Bladder microvascular endothelial cell (primary cell): ENCODE measurements around the gene TTC5. TPM values are rescaled to one million over a fixed set of nuclear protein-coding genes. Genes with fewer than 3 reads are reported as not detected.

Experiments used
- total RNA-seq: library from RNA; depleted of rRNA; stranded (reverse); fragments of >200 nt; gene quantifications from 2 replicates; pipeline ENCODE4 v1.2.3, GENCODE V29; 2014

TTC5 gene, protein sequence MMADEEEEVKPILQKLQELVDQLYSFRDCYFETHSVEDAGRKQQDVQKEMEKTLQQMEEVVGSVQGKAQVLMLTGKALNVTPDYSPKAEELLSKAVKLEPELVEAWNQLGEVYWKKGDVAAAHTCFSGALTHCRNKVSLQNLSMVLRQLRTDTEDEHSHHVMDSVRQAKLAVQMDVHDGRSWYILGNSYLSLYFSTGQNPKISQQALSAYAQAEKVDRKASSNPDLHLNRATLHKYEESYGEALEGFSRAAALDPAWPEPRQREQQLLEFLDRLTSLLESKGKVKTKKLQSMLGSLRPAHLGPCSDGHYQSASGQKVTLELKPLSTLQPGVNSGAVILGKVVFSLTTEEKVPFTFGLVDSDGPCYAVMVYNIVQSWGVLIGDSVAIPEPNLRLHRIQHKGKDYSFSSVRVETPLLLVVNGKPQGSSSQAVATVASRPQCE
- 15.1 and 38.6 TPM in 2 replicates for total RNA-seq

DNA sequence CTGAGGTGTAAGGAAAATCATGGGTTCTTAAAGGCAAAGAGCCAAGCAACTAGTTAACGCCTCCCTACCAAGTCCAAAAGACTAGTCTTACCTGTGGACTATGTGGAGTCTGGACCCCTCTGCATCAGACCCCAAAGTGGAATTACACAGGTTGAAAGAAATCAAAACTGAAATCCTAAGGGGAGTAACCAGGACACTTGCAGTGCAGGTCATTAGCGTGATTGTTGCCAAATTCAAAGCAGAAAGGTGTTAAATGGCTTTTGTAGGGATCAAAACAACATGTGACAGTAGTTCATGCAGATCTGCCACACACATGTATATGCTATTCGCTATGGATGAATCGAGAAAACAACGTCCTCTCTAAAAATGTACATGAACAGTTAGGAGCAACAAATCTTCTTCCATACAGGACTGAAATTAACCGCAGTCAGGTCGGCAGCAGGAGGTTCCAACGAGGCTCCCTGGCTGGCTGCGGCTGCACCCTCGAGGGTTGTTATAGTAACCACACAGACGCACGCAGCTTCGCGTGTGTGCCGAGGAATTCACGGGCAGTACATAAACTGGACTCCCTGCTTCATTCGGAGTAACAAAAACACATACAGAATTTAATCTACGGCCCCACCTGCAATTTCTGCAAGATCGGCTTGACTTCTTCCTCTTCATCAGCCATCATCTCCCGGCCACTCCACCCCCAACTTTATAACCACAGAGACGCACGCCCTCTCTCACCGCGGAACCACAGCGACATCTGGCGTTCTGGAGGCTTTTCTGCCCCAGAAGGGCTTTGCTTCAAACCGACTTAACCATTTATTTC is at the start of gene TTC5:
TSS of gene TTC5 (minus strand) at position 687 of the 814 bp plus-strand sequence. CDS start at position 673, 14 bp downstream.

DNA sequence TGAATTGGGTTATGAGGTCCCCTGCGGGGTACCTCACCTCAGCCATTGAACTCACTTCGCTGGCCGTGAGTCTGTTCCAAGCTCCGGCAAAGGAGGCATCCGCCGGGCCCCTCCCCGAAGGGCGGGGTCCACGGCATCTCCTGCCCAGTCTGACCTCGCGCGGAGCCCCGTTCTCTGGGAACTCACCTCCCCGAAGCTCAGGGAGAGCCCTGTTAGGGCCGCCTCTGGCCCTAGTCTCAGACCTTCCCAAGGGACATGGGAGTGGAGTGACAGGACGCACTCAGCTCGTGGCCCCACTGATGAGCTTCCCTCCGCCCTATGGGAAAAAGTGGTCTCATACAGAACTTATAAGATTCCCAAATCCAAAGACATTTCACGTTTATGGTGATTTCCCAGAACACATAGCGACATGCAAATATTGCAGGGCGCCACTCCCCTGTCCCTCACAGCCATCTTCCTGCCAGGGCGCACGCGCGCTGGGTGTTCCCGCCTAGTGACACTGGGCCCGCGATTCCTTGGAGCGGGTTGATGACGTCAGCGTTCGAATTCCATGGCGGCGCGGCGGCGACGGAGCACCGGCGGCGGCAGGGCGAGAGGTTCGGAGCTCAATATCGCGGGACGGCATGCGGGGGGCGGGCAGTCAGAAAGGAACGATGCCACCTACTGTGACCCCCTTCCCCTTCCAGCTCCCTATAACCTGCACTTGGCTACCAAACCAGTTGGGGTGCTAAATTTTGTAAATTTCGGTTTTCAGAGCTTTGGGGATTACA is 37.5 kb upstream of the TTC5 start, which contains the start of gene PARP2:
TSS of gene PARP2 (plus strand) at position 544 of the 770 bp plus-strand sequence. CDS start at position 551, 7 bp downstream.

DNA sequence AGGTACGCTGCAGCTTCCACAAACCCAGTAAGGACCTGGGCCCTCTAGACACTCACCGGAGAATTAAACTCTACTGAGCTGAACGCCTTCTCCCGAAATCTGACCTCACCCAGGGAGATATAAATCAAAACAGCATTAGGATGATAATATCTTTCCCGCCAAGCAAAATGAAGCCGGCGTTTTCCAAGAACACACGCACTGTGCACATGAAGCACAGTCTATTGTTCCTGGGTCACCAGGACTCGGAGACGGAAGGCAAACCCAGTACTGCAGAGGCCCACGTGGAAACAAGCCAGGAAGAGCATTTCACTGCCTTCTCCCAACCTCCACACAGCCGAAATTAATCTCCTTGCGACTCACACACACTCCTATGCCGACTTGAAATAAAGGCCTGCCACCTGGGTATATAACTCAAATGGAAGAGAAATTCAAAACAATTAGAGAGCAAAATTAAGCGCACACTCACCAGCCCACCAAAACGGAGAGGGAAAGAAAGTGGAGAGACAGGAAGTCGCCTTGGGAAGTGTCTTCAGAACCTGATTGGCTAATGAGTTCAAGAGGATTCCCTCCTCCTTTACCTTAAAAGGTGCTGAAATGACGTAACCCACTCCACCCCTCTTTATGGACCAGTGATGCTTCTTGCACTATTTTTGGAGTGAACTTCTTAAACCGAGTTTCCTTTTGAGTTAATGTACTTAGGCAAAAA is 27.2 kb upstream of the TTC5 start, which contains the start of gene CCNB1IP1:
TSS of gene CCNB1IP1 (minus strand) at position 492 of the 706 bp plus-strand sequence. CDS start 16,756 bp downstream, outside the sequence.

Other genes with a start within 250 kb of the TTC5 start
- gene OR4L1, start 245.9 kb downstream of the TTC5 start, total RNA-seq: not detected in 2 replicates
- gene OR4K17, start 195.2 kb downstream of the TTC5 start, total RNA-seq: not detected in 2 replicates
- not detected in 2 replicates for gene OR4N5, start 167.1 kb downstream of the TTC5 start, total RNA-seq
- gene OR11G2, start 115.1 kb downstream of the TTC5 start, total RNA-seq: not detected in 2 replicates
- gene OR11H6, start 82.2 kb downstream of the TTC5 start, total RNA-seq: not detected in 2 replicates
- not detected in 2 replicates for gene OR11H7, start 77.0 kb downstream of the TTC5 start, total RNA-seq
- not detected in 2 replicates for gene OR11H4, start 66.7 kb downstream of the TTC5 start, total RNA-seq
- 19.3 and 27.8 TPM in 2 replicates for gene CCNB1IP1, start 27.3 kb upstream of the TTC5 start, total RNA-seq
- gene PARP2, start 37.7 kb upstream of the TTC5 start, total RNA-seq: 5.8 and 10.5 TPM in 2 replicates
- gene TEP1, start 107.5 kb upstream of the TTC5 start, total RNA-seq: 15.2 and 50.6 TPM in 2 replicates
- gene KLHL33, start 130.2 kb upstream of the TTC5 start, total RNA-seq: under 0.01 TPM in 2 replicates
- 34.6 and 35.6 TPM in 2 replicates for gene OSGEP, start 148.9 kb upstream of the TTC5 start, total RNA-seq
- 41.4 and 50.5 TPM in 2 replicates for gene APEX1, start 149.3 kb upstream of the TTC5 start, total RNA-seq
- 19.1 and 22.0 TPM in 2 replicates for gene PIP4P1, start 155.5 kb upstream of the TTC5 start, total RNA-seq
- 116 and 286 TPM in 2 replicates for gene PNP, start 163.5 kb upstream of the TTC5 start, total RNA-seq
- not detected in 2 replicates for gene RNASE10, start 199.6 kb upstream of the TTC5 start, total RNA-seq